Measurements from ENCODE around the gene PEMT.
A peak's percentile ranks its signal among the peaks of the same experiment; 100 is the strongest.

- TF ChIP-seq, protein P1, sequence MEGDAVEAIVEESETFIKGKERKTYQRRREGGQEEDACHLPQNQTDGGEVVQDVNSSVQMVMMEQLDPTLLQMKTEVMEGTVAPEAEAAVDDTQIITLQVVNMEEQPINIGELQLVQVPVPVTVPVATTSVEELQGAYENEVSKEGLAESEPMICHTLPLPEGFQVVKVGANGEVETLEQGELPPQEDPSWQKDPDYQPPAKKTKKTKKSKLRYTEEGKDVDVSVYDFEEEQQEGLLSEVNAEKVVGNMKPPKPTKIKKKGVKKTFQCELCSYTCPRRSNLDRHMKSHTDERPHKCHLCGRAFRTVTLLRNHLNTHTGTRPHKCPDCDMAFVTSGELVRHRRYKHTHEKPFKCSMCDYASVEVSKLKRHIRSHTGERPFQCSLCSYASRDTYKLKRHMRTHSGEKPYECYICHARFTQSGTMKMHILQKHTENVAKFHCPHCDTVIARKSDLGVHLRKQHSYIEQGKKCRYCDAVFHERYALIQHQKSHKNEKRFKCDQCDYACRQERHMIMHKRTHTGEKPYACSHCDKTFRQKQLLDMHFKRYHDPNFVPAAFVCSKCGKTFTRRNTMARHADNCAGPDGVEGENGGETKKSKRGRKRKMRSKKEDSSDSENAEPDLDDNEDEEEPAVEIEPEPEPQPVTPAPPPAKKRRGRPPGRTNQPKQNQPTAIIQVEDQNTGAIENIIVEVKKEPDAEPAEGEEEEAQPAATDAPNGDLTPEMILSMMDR (IDR thresholded peaks at IDR 0.05), result no peak
- TF ChIP-seq ZSCAN20 (CRISPR knock-in tag; IDR thresholded peaks at IDR 0.05) (no peak), POLR2AphosphoS2 (conservative IDR thresholded peaks at IDR 0.05; ENCODE audit: low read length) (peak; percentile 39; the same call in 1 of the 2 replicates), FOSB (CRISPR knock-in tag; IDR thresholded peaks at IDR 0.05) (no peak)
Observed at GRCh38 chr17:17493249-17493985, 98.1 kb downstream of the PEMT start.
